ENCODE data around the gene KIAA0930.
A peak's percentile ranks its signal among the peaks of the same experiment; 100 is the strongest.
"Not testable (repeated sequence)": the region's sequence is repeated elsewhere in the genome, so short reads cannot be mapped to it uniquely, and the experiment has no call there.

The KIAA0930 gene

GRCh38 chr22:45194686-45195085 is 46.0 kb downstream of the KIAA0930 start:
- no peak overlapping the region for H3K4me3 Mint-ChIP-seq
- no peak overlapping the region for H3K27ac Mint-ChIP-seq
- H3K9me3 Mint-ChIP-seq: no peaks in the 10 kb centered on the region
- no peaks in the 10 kb centered on the region for H3K4me1 Mint-ChIP-seq
- no peak for DNase-seq (ENCODE audit: low spot score in 2 of 2)
- H3K36me3 Mint-ChIP-seq: peaks cover 26% of the 10 kb centered on the region
- no peak for ATAC-seq

GRCh38 chr22:45192701-45193187 is 48.0 kb downstream of the KIAA0930 start:
- peak overlapping the region; percentile 50 for H3K27ac Mint-ChIP-seq
- DNase-seq (ENCODE audit: low spot score in 2 of 2): no peak
- H3K36me3 Mint-ChIP-seq: peaks cover 26% of the 10 kb centered on the region
- H3K4me3 Mint-ChIP-seq: no peak overlapping the region
- H3K9me3 Mint-ChIP-seq: no peaks in the 10 kb centered on the region
- no peaks in the 10 kb centered on the region for H3K4me1 Mint-ChIP-seq
- no peak for ATAC-seq

- not testable (repeated sequence) for DNase-seq (ENCODE audit: low spot score in 2 of 2); H3K4me3 Mint-ChIP-seq; ATAC-seq; H3K4me1 Mint-ChIP-seq; H3K9me3 Mint-ChIP-seq
- Mint-ChIP-seq H3K27ac (peak overlapping the region; percentile 50), H3K36me3 (peaks cover 36% of the 10 kb centered on the region)
Measured at GRCh38 chr22:45191746-45192145, 48.9 kb downstream of the KIAA0930 start.

- Mint-ChIP-seq H3K27ac (no peak overlapping the region), H3K36me3 (peaks cover 40% of the 10 kb centered on the region), H3K9me3 (no peaks in the 10 kb centered on the region), H3K4me1 (peaks cover 11% of the 10 kb centered on the region), H3K4me3 (no peak overlapping the region)
- ATAC-seq (no peak), DNase-seq (ENCODE audit: low spot score in 2 of 2) (no peak)
Measured at GRCh38 chr22:45190202-45190872, 50.4 kb downstream of the KIAA0930 start.

GRCh38 chr22:45188779-45189178 is 51.9 kb downstream of the KIAA0930 start:
- peaks cover 56% of the 10 kb centered on the region for H3K36me3 Mint-ChIP-seq
- no peak overlapping the region for H3K4me3 Mint-ChIP-seq
- DNase-seq (ENCODE audit: low spot score in 2 of 2) (no peak), ATAC-seq (no peak)
- H3K27ac Mint-ChIP-seq: no peak overlapping the region
- H3K9me3 Mint-ChIP-seq: no peaks in the 10 kb centered on the region
- H3K4me1 Mint-ChIP-seq: peaks cover 16% of the 10 kb centered on the region

- Mint-ChIP-seq H3K4me3 (no peak overlapping the region), H3K9me3 (no peaks in the 10 kb centered on the region), H3K4me1 (peaks cover 20% of the 10 kb centered on the region), H3K27ac (peak overlapping the region; percentile 26), H3K36me3 (peaks cover 65% of the 10 kb centered on the region)
- DNase-seq (ENCODE audit: low spot score in 2 of 2): no peak
- no peak for ATAC-seq
Measured at GRCh38 chr22:45187891-45188290, 52.8 kb downstream of the KIAA0930 start.

GRCh38 chr22:45185718-45186514 is 54.8 kb downstream of the KIAA0930 start:
- Mint-ChIP-seq H3K9me3 (no peaks in the 10 kb centered on the region), H3K27ac (peak overlapping the region; percentile 60), H3K36me3 (peaks cover 84% of the 10 kb centered on the region), H3K4me3 (no peak overlapping the region), H3K4me1 (peaks cover 25% of the 10 kb centered on the region)
- peak; percentile 90 for ATAC-seq
- DNase-seq (ENCODE audit: low spot score in 2 of 2): no peak

- DNase-seq (ENCODE audit: low spot score in 2 of 2): no peak
- no peak for ATAC-seq
- H3K4me3 Mint-ChIP-seq: no peak overlapping the region
- H3K36me3 Mint-ChIP-seq: peaks cover 100% of the 10 kb centered on the region
- H3K27ac Mint-ChIP-seq: no peak overlapping the region
- H3K9me3 Mint-ChIP-seq: no peaks in the 10 kb centered on the region
- peaks cover 31% of the 10 kb centered on the region for H3K4me1 Mint-ChIP-seq
Measured at GRCh38 chr22:45183974-45184373, 56.7 kb downstream of the KIAA0930 start.

- peaks cover 100% of the 10 kb centered on the region for H3K36me3 Mint-ChIP-seq
- ATAC-seq (no peak), DNase-seq (ENCODE audit: low spot score in 2 of 2) (no peak)
- H3K27ac Mint-ChIP-seq: no peak overlapping the region
- no peak overlapping the region for H3K4me3 Mint-ChIP-seq
- peaks cover 39% of the 10 kb centered on the region for H3K4me1 Mint-ChIP-seq
- H3K9me3 Mint-ChIP-seq: no peaks in the 10 kb centered on the region
Measured at GRCh38 chr22:45181766-45182165, 58.9 kb downstream of the KIAA0930 start.

GRCh38 chr22:45181240-45181639 is 59.5 kb downstream of the KIAA0930 start:
- H3K4me1 Mint-ChIP-seq: peaks cover 40% of the 10 kb centered on the region
- DNase-seq (ENCODE audit: low spot score in 2 of 2) (no peak), ATAC-seq (no peak)
- no peak overlapping the region for H3K4me3 Mint-ChIP-seq
- no peak overlapping the region for H3K27ac Mint-ChIP-seq
- H3K9me3 Mint-ChIP-seq: no peaks in the 10 kb centered on the region
- H3K36me3 Mint-ChIP-seq: peaks cover 100% of the 10 kb centered on the region

- ATAC-seq (no peak), DNase-seq (ENCODE audit: low spot score in 2 of 2) (no peak)
- Mint-ChIP-seq H3K27ac (peak overlapping the region; percentile 61), H3K4me1 (peaks cover 37% of the 10 kb centered on the region), H3K36me3 (peaks cover 100% of the 10 kb centered on the region), H3K4me3 (no peak overlapping the region), H3K9me3 (no peaks in the 10 kb centered on the region)
Measured at GRCh38 chr22:45180146-45180679, 60.5 kb downstream of the KIAA0930 start.

- Mint-ChIP-seq H3K4me3 (no peak overlapping the region), H3K27ac (peak overlapping the region; percentile 61), H3K4me1 (peaks cover 35% of the 10 kb centered on the region), H3K9me3 (no peaks in the 10 kb centered on the region), H3K36me3 (peaks cover 100% of the 10 kb centered on the region)
- ATAC-seq: peak; percentile 55
- no peak for DNase-seq (ENCODE audit: low spot score in 2 of 2)
Measured at GRCh38 chr22:45179276-45180049, 61.2 kb downstream of the KIAA0930 start.

GRCh38 chr22:45172881-45173585 is 67.7 kb downstream of the KIAA0930 start:
- no peak for ATAC-seq
- Mint-ChIP-seq H3K9me3 (no peaks in the 10 kb centered on the region), H3K4me3 (no peak overlapping the region), H3K36me3 (peaks cover 100% of the 10 kb centered on the region), H3K4me1 (peaks cover 55% of the 10 kb centered on the region), H3K27ac (peak overlapping the region; percentile 63)
- DNase-seq (ENCODE audit: low spot score in 2 of 2): no peak

- Mint-ChIP-seq H3K4me1 (peaks cover 61% of the 10 kb centered on the region), H3K36me3 (peaks cover 100% of the 10 kb centered on the region), H3K27ac (no peak overlapping the region), H3K4me3 (no peak overlapping the region), H3K9me3 (no peaks in the 10 kb centered on the region)
- DNase-seq (ENCODE audit: low spot score in 2 of 2) (no peak), ATAC-seq (no peak)
Measured at GRCh38 chr22:45171830-45172229, 68.9 kb downstream of the KIAA0930 start.
